Activated CD4-positive, alpha-beta T cell treated with anti-CD3 and anti-CD28 coated beads, Interleukin-2, Interleukin-6, amounts not matched to agents 100 ng/mL and 50 ng/mL, durations not matched to agents 16 hours and 8 hours (primary cell): ENCODE data around the gene SLC5A9.

Experiments used
- DNase-seq: peaks from one replicate; pipeline ENCODE4 v3.0.0-alpha.2; 2020

SLC5A9 gene

GRCh38 chr1:48214820-48215219 is 7.7 kb upstream of the SLC5A9 start:
- no peak for DNase-seq

GRCh38 chr1:48215222-48215621 is 7.3 kb upstream of the SLC5A9 start:
- no peak for DNase-seq

- DNase-seq = no peak
Measured at GRCh38 chr1:48215889-48216288, 6.6 kb upstream of the SLC5A9 start.

GRCh38 chr1:48216313-48216712 is 6.2 kb upstream of the SLC5A9 start:
- DNase-seq = no peak

GRCh38 chr1:48216941-48217340 is 5.6 kb upstream of the SLC5A9 start:
- no peak for DNase-seq

GRCh38 chr1:48217856-48218255 is 4.7 kb upstream of the SLC5A9 start:
- no peak for DNase-seq

- DNase-seq = no peak
Measured at GRCh38 chr1:48219803-48220202, 2.7 kb upstream of the SLC5A9 start.

GRCh38 chr1:48221122-48221521 is 1.4 kb upstream of the SLC5A9 start:
- no peak for DNase-seq

- no peak for DNase-seq
Measured at GRCh38 chr1:48221657-48222056, 859 bp upstream of the SLC5A9 start.

GRCh38 chr1:48223366-48224240 is 1.1 kb downstream of the SLC5A9 start:
- DNase-seq = no peak

- no peak for DNase-seq
Measured at GRCh38 chr1:48224791-48225190, 2.3 kb downstream of the SLC5A9 start.

- no peak for DNase-seq
Measured at GRCh38 chr1:48225579-48225978, 3.1 kb downstream of the SLC5A9 start.

- peak; percentile 44 for DNase-seq
Measured at GRCh38 chr1:48227165-48228013, 4.9 kb downstream of the SLC5A9 start.

GRCh38 chr1:48228156-48228555 is 5.6 kb downstream of the SLC5A9 start:
- DNase-seq = no peak

- DNase-seq = no peak
Measured at GRCh38 chr1:48229317-48229716, 6.8 kb downstream of the SLC5A9 start.

GRCh38 chr1:48230236-48230635 is 7.7 kb downstream of the SLC5A9 start:
- no peak for DNase-seq

- DNase-seq = no peak
Measured at GRCh38 chr1:48232722-48233121, 10.2 kb downstream of the SLC5A9 start.

- DNase-seq = no peak
Measured at GRCh38 chr1:48233666-48234485, 11.4 kb downstream of the SLC5A9 start.

GRCh38 chr1:48235652-48236051 is 13.1 kb downstream of the SLC5A9 start:
- no peak for DNase-seq

- peak; percentile 28 for DNase-seq
Measured at GRCh38 chr1:48236716-48237470, 14.4 kb downstream of the SLC5A9 start.

- no peak for DNase-seq
Measured at GRCh38 chr1:48242141-48242736, 19.7 kb downstream of the SLC5A9 start.

GRCh38 chr1:48245106-48245505 is 22.6 kb downstream of the SLC5A9 start:
- DNase-seq = no peak
